GM23338 (cell line): ENCODE results near the gene ARID1B.

Experiments used
- CREB1 ChIP-seq: fragments of 250-450 bp; sonication (Bioruptor Pico); IDR thresholded peaks from 2 replicates; pipeline ENCODE4 v1.5.0; 2020; ENCODE audit warnings: low read depth, mild to moderate bottlenecking, moderate library complexity
- EZH2 ChIP-seq: fragments of 200-600 bp; sonication (generic); IDR thresholded peaks from one replicate; pipeline ENCODE4 v1.8.0; 2017; ENCODE audit warnings: antibody characterized with exemption, mild to moderate bottlenecking, low read depth; ENCODE audit not compliant: unreplicated experiment
- EZH2phosphoT487 ChIP-seq: fragments of 200-600 bp; sonication (generic); IDR thresholded peaks from one replicate; pipeline ENCODE4 v1.8.1; 2018; ENCODE audit warnings: antibody characterized with exemption; ENCODE audit not compliant: unreplicated experiment
- JUNB ChIP-seq: IDR thresholded peaks from one replicate; pipeline ENCODE4 v1.6.1; 2016; ENCODE audit warnings: antibody characterized with exemption; ENCODE audit not compliant: unreplicated experiment
- POLR2AphosphoS5 ChIP-seq: IDR thresholded peaks from 2 replicates; pipeline ENCODE4 v1.6.1; 2016; ENCODE audit warnings: antibody characterized with exemption, low read depth
- STAT1 ChIP-seq: IDR thresholded peaks from one replicate; pipeline ENCODE4 v1.6.1; 2016; ENCODE audit warnings: antibody characterized with exemption; ENCODE audit not compliant: unreplicated experiment
- ZNF114 ChIP-seq: fragments of 250-450 bp; sonication (Bioruptor Pico); IDR thresholded peaks from 2 replicates; pipeline ENCODE4 v1.5.0; 2020; ENCODE audit warnings: mild to moderate bottlenecking, moderate library complexity
- ZNF331 ChIP-seq: fragments of 250-450 bp; sonication (Bioruptor Pico); IDR thresholded peaks from 2 replicates; pipeline ENCODE4 v1.5.0; 2020; ENCODE audit warnings: low read depth, mild to moderate bottlenecking, moderate library complexity
- TF ChIP-seq, protein P1 (sequence below), 2 experiments: fragments of 200-600 bp in 1 of 2; sonication (generic) in 1 of 2; conservative IDR thresholded peaks; 2 replicates each; pipeline versions ENCODE4 v1.5.1 to v1.6.1; 2016 to 2017; ENCODE audit warnings: antibody characterized with exemption in 2 of 2, low read depth in 2 of 2, mild to moderate bottlenecking in 2 of 2, moderate library complexity in 1 of 2
- TF ChIP-seq, protein P2 (sequence below): IDR thresholded peaks from one replicate; pipeline ENCODE4 v1.6.1; 2018; ENCODE audit warnings: antibody characterized with exemption; ENCODE audit not compliant: unreplicated experiment
- TF ChIP-seq, protein P3 (sequence below): fragments of 250-450 bp; sonication (Bioruptor Pico); IDR thresholded peaks from 2 replicates; pipeline ENCODE4 v1.5.0; 2020; ENCODE audit warnings: mild to moderate bottlenecking, moderate library complexity
- TF ChIP-seq, protein P4 (sequence below): IDR thresholded peaks from 2 replicates; pipeline ENCODE4 v1.6.1; 2016; ENCODE audit warnings: antibody characterized with exemption

DNA sequence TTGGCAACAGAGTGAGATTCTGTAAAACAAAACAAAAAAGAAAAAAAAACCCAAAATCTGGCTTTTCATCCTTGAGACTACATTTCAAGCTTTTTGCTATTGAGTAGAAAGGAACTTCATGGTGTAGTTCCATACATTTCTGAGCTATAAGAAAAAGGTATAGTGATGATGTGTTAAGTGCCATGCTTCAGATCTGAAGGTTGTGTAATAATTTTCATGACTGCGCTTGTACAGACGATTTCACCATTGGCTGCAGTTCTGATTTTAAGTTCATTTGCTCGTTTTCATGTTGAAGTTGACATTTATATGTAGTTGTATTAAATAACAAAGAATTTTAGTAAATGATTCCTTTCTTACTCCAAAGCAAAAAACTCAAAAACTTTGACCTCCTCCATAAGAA, 247.6 kb downstream of the ARID1B start:
- no peak for TF ChIP-seq EZH2phosphoT487
- no peak for TF ChIP-seq POLR2AphosphoS5
- TF ChIP-seq, protein P1, sequence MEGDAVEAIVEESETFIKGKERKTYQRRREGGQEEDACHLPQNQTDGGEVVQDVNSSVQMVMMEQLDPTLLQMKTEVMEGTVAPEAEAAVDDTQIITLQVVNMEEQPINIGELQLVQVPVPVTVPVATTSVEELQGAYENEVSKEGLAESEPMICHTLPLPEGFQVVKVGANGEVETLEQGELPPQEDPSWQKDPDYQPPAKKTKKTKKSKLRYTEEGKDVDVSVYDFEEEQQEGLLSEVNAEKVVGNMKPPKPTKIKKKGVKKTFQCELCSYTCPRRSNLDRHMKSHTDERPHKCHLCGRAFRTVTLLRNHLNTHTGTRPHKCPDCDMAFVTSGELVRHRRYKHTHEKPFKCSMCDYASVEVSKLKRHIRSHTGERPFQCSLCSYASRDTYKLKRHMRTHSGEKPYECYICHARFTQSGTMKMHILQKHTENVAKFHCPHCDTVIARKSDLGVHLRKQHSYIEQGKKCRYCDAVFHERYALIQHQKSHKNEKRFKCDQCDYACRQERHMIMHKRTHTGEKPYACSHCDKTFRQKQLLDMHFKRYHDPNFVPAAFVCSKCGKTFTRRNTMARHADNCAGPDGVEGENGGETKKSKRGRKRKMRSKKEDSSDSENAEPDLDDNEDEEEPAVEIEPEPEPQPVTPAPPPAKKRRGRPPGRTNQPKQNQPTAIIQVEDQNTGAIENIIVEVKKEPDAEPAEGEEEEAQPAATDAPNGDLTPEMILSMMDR (conservative IDR thresholded peaks at IDR 0.05; ENCODE audit: low read depth in 2 of 2) = no peak
- TF ChIP-seq CREB1 (CRISPR knock-in tag) = no peak
- no peak for TF ChIP-seq EZH2
- TF ChIP-seq JUNB = no peak
- TF ChIP-seq, protein P2, sequence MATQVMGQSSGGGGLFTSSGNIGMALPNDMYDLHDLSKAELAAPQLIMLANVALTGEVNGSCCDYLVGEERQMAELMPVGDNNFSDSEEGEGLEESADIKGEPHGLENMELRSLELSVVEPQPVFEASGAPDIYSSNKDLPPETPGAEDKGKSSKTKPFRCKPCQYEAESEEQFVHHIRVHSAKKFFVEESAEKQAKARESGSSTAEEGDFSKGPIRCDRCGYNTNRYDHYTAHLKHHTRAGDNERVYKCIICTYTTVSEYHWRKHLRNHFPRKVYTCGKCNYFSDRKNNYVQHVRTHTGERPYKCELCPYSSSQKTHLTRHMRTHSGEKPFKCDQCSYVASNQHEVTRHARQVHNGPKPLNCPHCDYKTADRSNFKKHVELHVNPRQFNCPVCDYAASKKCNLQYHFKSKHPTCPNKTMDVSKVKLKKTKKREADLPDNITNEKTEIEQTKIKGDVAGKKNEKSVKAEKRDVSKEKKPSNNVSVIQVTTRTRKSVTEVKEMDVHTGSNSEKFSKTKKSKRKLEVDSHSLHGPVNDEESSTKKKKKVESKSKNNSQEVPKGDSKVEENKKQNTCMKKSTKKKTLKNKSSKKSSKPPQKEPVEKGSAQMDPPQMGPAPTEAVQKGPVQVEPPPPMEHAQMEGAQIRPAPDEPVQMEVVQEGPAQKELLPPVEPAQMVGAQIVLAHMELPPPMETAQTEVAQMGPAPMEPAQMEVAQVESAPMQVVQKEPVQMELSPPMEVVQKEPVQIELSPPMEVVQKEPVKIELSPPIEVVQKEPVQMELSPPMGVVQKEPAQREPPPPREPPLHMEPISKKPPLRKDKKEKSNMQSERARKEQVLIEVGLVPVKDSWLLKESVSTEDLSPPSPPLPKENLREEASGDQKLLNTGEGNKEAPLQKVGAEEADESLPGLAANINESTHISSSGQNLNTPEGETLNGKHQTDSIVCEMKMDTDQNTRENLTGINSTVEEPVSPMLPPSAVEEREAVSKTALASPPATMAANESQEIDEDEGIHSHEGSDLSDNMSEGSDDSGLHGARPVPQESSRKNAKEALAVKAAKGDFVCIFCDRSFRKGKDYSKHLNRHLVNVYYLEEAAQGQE = no peak
- TF ChIP-seq, protein P3, sequence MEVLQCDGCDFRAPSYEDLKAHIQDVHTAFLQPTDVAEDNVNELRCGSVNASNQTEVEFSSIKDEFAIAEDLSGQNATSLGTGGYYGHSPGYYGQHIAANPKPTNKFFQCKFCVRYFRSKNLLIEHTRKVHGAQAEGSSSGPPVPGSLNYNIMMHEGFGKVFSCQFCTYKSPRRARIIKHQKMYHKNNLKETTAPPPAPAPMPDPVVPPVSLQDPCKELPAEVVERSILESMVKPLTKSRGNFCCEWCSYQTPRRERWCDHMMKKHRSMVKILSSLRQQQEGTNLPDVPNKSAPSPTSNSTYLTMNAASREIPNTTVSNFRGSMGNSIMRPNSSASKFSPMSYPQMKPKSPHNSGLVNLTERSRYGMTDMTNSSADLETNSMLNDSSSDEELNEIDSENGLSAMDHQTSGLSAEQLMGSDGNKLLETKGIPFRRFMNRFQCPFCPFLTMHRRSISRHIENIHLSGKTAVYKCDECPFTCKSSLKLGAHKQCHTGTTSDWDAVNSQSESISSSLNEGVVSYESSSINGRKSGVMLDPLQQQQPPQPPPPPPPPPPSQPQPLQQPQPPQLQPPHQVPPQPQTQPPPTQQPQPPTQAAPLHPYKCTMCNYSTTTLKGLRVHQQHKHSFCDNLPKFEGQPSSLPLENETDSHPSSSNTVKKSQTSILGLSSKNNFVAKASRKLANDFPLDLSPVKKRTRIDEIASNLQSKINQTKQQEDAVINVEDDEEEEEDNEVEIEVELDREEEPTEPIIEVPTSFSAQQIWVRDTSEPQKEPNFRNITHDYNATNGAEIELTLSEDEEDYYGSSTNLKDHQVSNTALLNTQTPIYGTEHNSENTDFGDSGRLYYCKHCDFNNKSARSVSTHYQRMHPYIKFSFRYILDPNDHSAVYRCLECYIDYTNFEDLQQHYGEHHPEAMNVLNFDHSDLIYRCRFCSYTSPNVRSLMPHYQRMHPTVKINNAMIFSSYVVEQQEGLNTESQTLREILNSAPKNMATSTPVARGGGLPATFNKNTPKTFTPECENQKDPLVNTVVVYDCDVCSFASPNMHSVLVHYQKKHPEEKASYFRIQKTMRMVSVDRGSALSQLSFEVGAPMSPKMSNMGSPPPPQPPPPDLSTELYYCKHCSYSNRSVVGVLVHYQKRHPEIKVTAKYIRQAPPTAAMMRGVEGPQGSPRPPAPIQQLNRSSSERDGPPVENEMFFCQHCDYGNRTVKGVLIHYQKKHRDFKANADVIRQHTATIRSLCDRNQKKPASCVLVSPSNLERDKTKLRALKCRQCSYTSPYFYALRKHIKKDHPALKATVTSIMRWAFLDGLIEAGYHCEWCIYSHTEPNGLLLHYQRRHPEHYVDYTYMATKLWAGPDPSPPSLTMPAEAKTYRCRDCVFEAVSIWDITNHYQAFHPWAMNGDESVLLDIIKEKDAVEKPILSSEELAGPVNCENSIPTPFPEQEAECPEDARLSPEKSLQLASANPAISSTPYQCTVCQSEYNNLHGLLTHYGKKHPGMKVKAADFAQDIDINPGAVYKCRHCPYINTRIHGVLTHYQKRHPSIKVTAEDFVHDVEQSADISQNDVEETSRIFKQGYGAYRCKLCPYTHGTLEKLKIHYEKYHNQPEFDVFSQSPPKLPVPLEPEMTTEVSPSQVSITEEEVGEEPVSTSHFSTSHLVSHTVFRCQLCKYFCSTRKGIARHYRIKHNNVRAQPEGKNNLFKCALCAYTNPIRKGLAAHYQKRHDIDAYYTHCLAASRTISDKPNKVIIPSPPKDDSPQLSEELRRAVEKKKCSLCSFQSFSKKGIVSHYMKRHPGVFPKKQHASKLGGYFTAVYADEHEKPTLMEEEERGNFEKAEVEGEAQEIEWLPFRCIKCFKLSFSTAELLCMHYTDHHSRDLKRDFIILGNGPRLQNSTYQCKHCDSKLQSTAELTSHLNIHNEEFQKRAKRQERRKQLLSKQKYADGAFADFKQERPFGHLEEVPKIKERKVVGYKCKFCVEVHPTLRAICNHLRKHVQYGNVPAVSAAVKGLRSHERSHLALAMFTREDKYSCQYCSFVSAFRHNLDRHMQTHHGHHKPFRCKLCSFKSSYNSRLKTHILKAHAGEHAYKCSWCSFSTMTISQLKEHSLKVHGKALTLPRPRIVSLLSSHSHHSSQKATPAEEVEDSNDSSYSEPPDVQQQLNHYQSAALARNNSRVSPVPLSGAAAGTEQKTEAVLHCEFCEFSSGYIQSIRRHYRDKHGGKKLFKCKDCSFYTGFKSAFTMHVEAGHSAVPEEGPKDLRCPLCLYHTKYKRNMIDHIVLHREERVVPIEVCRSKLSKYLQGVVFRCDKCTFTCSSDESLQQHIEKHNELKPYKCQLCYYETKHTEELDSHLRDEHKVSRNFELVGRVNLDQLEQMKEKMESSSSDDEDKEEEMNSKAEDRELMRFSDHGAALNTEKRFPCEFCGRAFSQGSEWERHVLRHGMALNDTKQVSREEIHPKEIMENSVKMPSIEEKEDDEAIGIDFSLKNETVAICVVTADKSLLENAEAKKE = no peak
- TF ChIP-seq, protein P4, sequence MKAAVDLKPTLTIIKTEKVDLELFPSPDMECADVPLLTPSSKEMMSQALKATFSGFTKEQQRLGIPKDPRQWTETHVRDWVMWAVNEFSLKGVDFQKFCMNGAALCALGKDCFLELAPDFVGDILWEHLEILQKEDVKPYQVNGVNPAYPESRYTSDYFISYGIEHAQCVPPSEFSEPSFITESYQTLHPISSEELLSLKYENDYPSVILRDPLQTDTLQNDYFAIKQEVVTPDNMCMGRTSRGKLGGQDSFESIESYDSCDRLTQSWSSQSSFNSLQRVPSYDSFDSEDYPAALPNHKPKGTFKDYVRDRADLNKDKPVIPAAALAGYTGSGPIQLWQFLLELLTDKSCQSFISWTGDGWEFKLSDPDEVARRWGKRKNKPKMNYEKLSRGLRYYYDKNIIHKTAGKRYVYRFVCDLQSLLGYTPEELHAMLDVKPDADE = no peak
- TF ChIP-seq STAT1 = no peak
- no peak for TF ChIP-seq ZNF114
- no peak for TF ChIP-seq ZNF331
